ENCODE measurements around the gene APOLD1.

DNA sequence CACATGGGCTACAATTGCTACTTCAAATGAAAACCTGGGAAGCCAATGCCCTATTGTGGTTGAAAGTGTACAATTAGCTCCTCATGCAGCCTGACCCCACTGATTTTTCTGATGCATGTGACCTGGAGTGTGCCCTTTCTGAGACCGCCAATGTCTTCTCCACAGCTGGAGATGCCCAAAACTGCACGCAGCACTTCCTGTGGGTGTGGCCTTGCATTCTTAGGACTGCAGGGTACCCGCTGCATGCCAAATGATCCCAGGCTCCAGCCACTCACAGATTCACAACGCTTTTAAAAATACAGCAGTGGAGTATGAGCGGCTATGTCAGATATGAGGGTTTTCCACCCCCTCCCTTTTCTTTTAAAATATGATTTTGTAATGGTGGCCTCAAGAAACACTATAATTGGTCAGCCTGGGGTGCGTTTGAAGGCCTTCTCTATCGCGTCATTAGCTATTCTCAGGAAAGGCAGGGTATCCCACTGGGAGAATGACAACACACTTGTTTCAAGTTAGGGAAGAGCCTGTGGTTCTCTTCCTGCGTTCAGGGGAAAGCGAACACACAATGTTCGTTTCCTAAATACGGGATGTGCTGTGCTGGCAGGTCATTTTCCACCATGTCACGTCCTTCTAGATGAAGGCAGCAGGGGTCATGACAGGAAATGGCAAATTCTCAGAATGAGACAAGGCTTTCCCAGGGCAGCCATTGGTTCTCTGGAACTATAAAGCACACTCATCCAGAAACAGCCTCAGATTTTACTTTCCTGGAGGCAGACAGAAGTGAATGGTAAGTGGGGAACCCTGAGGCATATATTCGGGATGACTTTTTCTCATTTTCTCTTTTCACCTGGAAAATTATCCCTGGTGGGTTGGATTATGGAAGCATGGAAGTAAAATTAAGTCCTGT, at the start of gene APOLD1:
- TF ChIP-seq, protein P1, sequence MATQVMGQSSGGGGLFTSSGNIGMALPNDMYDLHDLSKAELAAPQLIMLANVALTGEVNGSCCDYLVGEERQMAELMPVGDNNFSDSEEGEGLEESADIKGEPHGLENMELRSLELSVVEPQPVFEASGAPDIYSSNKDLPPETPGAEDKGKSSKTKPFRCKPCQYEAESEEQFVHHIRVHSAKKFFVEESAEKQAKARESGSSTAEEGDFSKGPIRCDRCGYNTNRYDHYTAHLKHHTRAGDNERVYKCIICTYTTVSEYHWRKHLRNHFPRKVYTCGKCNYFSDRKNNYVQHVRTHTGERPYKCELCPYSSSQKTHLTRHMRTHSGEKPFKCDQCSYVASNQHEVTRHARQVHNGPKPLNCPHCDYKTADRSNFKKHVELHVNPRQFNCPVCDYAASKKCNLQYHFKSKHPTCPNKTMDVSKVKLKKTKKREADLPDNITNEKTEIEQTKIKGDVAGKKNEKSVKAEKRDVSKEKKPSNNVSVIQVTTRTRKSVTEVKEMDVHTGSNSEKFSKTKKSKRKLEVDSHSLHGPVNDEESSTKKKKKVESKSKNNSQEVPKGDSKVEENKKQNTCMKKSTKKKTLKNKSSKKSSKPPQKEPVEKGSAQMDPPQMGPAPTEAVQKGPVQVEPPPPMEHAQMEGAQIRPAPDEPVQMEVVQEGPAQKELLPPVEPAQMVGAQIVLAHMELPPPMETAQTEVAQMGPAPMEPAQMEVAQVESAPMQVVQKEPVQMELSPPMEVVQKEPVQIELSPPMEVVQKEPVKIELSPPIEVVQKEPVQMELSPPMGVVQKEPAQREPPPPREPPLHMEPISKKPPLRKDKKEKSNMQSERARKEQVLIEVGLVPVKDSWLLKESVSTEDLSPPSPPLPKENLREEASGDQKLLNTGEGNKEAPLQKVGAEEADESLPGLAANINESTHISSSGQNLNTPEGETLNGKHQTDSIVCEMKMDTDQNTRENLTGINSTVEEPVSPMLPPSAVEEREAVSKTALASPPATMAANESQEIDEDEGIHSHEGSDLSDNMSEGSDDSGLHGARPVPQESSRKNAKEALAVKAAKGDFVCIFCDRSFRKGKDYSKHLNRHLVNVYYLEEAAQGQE (IDR thresholded peaks at IDR 0.05) = no peak
- no peak for TF ChIP-seq JUN (IDR thresholded peaks at IDR 0.05)
